Suppressor macrophage treated with lipopolysaccharide for 4 hours (primary cell): ENCODE measurements around the gene SNX14.
"Not testable (repeated sequence)": the region's sequence is repeated elsewhere in the genome, so short reads cannot be mapped to it uniquely, and the experiment has no call there.

Experiments used
- DNase-seq: peaks from one replicate; pipeline ENCODE4 v3.0.0-alpha.2; 2020

SNX14 gene

GRCh38 chr6:85585741-85586140 lies 7.9 kb downstream of the SNX14 start:
- DNase-seq = peak; percentile 8

DNA sequence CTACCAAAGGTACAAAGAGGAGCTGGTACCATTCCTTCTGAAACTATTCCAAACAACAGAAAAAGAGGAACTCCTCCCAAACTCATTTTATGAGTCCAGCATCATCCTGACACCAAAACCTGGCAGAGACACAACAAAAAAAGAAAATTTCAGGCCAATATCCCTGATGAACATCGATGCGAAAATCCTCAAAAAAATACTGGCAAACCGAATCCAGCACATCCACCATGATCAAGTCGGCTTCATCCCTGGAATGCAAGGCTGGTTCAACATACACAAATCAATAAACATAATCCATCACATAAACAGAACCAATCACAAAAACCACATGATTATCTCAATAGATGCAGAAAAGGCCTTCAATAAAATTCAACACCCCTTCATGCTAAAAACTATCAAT lies 10.8 kb downstream of the SNX14 start:
- not testable (repeated sequence) for DNase-seq

GRCh38 chr6:85581572-85581971 lies 12.1 kb downstream of the SNX14 start:
- no peak for DNase-seq

- DNase-seq = no peak
These were observed 12.8 kb downstream of the SNX14 start for GRCh38 chr6:85580878-85581267.

- DNase-seq = no peak
These were observed 13.4 kb downstream of the SNX14 start for GRCh38 chr6:85580118-85580877.

GRCh38 chr6:85579581-85579980 lies 14.1 kb downstream of the SNX14 start:
- no peak for DNase-seq

GRCh38 chr6:85576476-85576875 lies 17.2 kb downstream of the SNX14 start:
- DNase-seq = peak; percentile 67

DNA sequence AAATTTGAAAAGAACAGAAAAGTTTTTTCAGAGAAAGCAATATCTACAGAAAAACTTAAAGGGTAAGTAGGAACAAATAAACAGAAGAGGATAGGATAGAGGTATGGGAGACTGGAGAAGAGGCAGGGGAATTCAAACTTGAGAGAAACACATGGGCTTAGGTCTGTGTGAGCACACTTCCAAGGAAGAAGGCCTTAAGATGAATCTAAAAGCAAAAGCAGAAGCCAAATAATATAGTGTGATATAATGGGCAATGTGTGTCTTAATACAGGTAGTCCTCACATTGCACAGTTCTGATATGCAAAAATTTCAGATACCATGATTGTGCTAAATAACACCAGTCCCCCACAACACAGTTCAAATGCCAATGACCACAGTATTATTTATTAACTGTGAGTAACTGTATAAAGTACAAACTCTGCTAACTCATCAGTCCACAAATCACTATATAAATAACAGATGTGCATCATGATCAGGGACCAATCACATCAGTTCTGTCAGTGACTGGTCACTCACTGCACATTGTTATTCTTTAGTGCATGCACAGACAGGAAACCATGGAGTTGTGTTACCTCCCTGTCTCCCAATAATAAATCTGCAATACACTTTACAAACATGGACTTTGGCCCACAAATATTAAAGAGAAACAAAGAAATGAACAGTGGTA lies 18.6 kb downstream of the SNX14 start:
- no peak for DNase-seq

- no peak for DNase-seq
These were observed 24.3 kb downstream of the SNX14 start for GRCh38 chr6:85569323-85569722.

- DNase-seq = peak; percentile 8
These were observed 25.2 kb downstream of the SNX14 start for GRCh38 chr6:85568411-85568810.

DNA sequence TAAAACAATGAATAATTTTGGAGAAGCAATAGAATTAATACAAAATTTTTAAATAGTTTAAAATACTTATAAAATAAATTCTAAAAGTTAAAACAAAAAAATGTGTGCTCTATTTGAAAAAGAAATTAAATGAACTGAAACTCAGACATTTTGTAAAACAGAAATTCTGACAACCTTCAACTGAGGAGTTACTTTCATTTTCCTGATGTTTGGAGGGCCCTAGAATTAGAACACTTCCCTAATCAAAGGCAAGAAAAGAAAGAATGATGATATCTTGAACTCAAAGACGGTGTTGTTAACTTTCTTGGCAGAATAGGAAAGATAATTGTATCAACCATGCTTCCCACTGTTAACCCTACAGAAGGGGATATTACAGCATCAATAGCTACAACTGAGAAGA lies 27.9 kb downstream of the SNX14 start:
- peak; percentile 63 for DNase-seq

GRCh38 chr6:85564223-85564622 lies 29.4 kb downstream of the SNX14 start:
- not testable (repeated sequence) for DNase-seq

GRCh38 chr6:85561750-85562357 lies 31.8 kb downstream of the SNX14 start:
- DNase-seq = peak; percentile 66

DNA sequence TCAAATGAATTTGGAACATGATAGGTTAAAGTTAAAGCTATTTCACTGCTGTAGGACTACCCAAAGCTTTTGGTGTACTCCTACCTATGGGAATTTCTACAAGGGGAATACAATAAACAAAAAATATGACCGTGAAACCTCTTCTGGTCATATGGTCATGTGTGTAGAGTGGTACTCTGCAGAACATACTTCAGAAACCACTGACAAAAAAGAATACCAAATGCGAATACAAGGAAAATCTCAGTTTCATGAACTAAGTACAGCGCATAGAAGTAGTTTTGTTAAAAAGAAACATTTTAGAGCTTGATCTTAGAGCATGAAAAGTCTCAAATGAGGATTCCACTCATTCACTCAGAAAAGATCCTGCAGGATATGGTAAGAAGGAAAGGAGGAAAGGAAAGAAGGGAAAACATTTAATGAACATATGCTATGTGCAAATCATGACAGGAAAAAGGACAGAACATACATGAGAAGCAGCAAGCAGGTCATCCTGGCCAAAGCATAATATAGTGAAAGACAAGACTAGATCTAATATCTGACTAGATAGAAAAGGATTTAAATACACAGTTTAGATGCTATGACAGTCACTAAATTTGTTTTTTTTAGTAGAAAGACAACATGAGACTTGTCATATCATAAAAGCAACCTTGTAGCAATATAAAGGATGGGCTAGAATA lies 36.5 kb downstream of the SNX14 start:
- no peak for DNase-seq

DNA sequence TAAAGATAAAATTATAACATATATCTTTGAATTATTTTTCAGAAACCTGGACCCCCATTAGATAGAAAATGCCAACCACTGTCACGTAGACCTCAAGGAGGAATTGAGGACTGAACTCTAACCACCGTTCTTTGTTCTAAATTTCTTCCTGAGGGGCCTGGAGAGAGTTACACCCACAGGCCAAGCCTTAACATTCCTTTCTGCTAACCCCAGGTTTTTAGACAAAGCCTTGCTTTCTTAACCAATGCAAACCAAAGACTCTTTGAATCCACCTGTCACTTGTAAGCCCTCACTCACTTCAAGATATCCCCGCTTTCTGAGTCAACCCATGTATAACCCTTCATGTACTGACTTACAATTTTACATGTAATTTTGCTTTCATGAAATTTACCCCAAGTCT lies 41.0 kb downstream of the SNX14 start:
- no peak for DNase-seq

GRCh38 chr6:85551264-85551663 lies 42.4 kb downstream of the SNX14 start:
- DNase-seq = no peak

GRCh38 chr6:85547719-85548118 lies 45.9 kb downstream of the SNX14 start:
- DNase-seq = no peak

GRCh38 chr6:85544776-85545175 lies 48.9 kb downstream of the SNX14 start:
- no peak for DNase-seq

DNA sequence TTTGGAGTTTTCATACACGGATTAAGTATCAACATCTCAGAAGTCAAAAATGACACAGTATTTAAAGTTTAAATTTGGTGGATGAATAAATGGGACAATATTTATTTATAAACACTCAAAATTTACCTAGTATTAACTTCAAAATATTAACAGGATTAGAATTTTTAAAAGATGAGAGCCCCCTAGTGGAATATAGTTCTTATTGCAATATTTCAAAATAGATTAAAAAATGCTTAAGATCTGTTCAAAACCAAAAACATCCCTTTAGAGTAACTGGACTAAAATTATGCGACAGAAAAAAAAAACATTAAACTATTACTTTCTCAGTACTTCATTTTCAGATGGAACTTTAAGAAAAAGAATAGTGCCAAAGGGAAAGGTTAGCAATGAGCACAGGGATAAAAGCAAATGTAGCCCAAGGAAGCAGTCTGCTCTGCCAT lies 56.6 kb downstream of the SNX14 start:
- peak; percentile 19 for DNase-seq

- DNase-seq = not testable (repeated sequence)
These were observed 69.4 kb downstream of the SNX14 start for GRCh38 chr6:85524281-85524680.

DNA sequence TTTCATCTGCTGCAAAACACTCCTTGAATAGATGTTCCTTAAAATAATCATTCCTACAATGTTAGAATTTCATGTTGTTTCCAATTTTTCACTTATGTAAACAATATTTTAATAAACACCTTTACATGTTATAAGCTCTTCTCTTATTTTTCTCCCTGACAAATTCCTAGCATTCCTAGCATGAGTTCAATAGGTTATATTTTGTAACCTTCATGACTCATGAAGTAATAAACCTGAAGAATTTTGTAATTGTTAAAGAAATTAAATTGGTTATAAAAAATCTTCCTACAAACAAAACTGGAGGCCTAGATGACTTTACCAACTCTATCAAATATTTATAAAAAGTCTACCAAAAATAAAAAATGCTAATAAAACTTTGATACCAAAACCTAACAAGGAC lies 77.5 kb downstream of the SNX14 start:
- no peak for DNase-seq

DNA sequence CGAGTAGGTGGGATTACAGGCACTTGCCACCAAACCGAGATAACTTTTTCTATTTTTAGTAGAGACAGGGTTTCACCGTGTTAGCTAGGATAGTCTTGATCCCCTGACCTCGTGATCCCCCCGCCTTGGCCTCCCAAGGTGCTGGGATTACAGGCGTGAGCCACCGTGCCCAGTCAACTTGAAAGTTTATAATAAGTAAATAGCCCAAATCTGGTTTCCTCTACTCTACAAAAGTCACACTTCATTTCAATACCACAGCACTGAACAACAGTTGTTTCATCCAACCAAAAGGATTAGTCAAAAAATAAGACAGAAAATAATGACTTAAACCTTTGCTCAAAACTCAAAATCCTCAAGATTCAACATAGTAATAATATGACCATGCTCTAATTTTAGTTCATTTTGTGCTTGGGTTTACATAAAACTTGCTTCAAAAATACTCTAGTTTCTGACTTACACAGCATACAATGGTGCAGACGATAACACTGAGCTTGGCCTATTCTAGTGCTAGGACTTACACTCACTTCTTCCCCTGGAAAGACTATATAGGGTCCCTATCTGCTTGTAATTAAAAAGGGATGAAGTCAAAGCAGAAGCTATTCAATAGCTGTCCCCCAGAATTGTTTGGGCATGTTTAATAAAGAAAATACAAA lies 87.1 kb downstream of the SNX14 start:
- no peak for DNase-seq
